Measurements from ENCODE around the gene XPC. TPM values are rescaled to one million over a fixed set of nuclear protein-coding genes. Genes with fewer than 3 reads are reported as not detected.

Gene XPC
- total and polyA plus RNA-seq, 2 of the 8 experiments (the other 6 are each of a cell fraction or from before 2014, with no cell fraction given): 8.8 to 27.3 TPM

GRCh38 chr3:14131134-14131533 is 47.3 kb downstream of the XPC start:
- WGBS, 2 experiments (ENCODE audit: extremely low coverage in 1 of 2, insufficient coverage in 1 of 2, insufficient read length in 1 of 2, insufficient replicate concordance in 2 of 2, low coverage in 1 of 2, low lambda C conversion rate in 2 of 2, missing lambda C conversion rate in 1 of 2): 88% methylated on average over 5 of the region's 5 CpGs; no CpG with 5 or more reads in 1 of the 2 experiments
- H3K4me2 ChIP-seq (ENCODE audit: insufficient read depth in 1 of 2, low read depth in 2 of 2, low read length in 2 of 2): no peak overlapping the region
- no peak for DNase-seq (ENCODE audit: low read depth in 1 of 2, low spot score in 2 of 2)
- H3K14ac ChIP-seq (ENCODE audit: insufficient read length): no peak overlapping the region
- no peak overlapping the region for H2BK20ac ChIP-seq (ENCODE audit: low read length)
- H3K9me3 ChIP-seq (ENCODE audit: insufficient read depth in 2 of 2, low read depth in 1 of 2, low read length in 1 of 2): no peaks in the 10 kb centered on the region
- peaks cover 0 to 14% of the 10 kb centered on the region in 2 experiments for H4K20me1 ChIP-seq (replicated peaks in 1 of 2; ENCODE audit: control insufficient read depth in 1 of 2, insufficient read depth in 2 of 2, low read length in 2 of 2)
- H3K23ac ChIP-seq (ENCODE audit: insufficient read length): no peak overlapping the region
- H3K4me3 ChIP-seq (ENCODE audit: extremely low read depth in 1 of 4, insufficient read depth in 2 of 4, low read depth in 3 of 4, low read length in 4 of 4): no peak overlapping the region
- H2BK12ac ChIP-seq (ENCODE audit: low read depth, low read length): no peak overlapping the region
- no peak overlapping the region for H2BK120ac ChIP-seq (replicated peaks; ENCODE audit: low read depth, low read length)
- no peak overlapping the region for H2AK5ac ChIP-seq (ENCODE audit: low read depth, low read length)
- no peak overlapping the region for H4K91ac ChIP-seq (replicated peaks; ENCODE audit: insufficient read length, low read length)
- H3K56ac ChIP-seq (replicated peaks; ENCODE audit: insufficient read length, low read depth, low read length): no peak overlapping the region
- no peak overlapping the region for H4K5ac ChIP-seq (ENCODE audit: insufficient read length, low read depth, low read length)
- H2BK15ac ChIP-seq (ENCODE audit: low read length): no peak overlapping the region
- FAIRE-seq: no peak
- peaks cover 0 to 3% (median 3%) of the 10 kb centered on the region in 4 experiments; a peak in 4 of 7 replicates for H3K4me1 ChIP-seq (replicated peaks in 1 of 4; ENCODE audit: control insufficient read depth in 3 of 4, insufficient read depth in 4 of 4, low read length in 3 of 4)
- no peak overlapping the region for H3K18ac ChIP-seq (ENCODE audit: extremely low read depth, low read length)
- H3K79me1 ChIP-seq (ENCODE audit: low read depth, low read length): peaks cover 2% of the 10 kb centered on the region
- no peaks in the 10 kb centered on the region for H3K23me2 ChIP-seq (ENCODE audit: low read depth, low read length)
- H3K27ac ChIP-seq (ENCODE audit: low read depth, low read length): no peak overlapping the region
- peaks cover 12 to 42% (median 27%) of the 10 kb centered on the region in 4 experiments for H3K36me3 ChIP-seq (ENCODE audit: control insufficient read depth in 2 of 4, insufficient read depth in 4 of 4, low read length in 3 of 4)
- POLR2A ChIA-PET (ENCODE audit: partially characterized antibody): interaction anchor here (0.6 to 2.3 kb wide), 4 partner anchors 12 to 290 kb away, joined by 3 to 7 read pairs (median 3); no protein-coding TSS in a partner anchor
- H2BK5ac ChIP-seq (ENCODE audit: low read depth, low read length): no peak overlapping the region
- no peak overlapping the region; the same call in 1 of the 2 replicates for H4K8ac ChIP-seq (ENCODE audit: extremely low read depth, insufficient read depth, low read length)
- no peak overlapping the region for H2AFZ ChIP-seq (ENCODE audit: low read length)
- peaks cover 7 to 19% of the 10 kb centered on the region in 2 experiments for H3K79me2 ChIP-seq (ENCODE audit: control insufficient read depth in 1 of 2, insufficient read depth in 2 of 2, low read length in 2 of 2)
- H3K27me3 ChIP-seq (replicated peaks in 1 of 4; ENCODE audit: control insufficient read depth in 3 of 4, extremely low read depth in 1 of 4, insufficient read depth in 3 of 4, low read length in 3 of 4): no peaks in the 10 kb centered on the region
- no peak overlapping the region for H3K4ac ChIP-seq (replicated peaks; ENCODE audit: insufficient read length, low read depth, low read length)
- CTCF ChIA-PET (ENCODE audit: partially characterized antibody): interaction anchor here (0.7 to 1.5 kb wide), 3 partner anchors 15 to 746 kb away, joined by 3 to 5 read pairs (median 4); no protein-coding TSS in a partner anchor
- H3K9ac ChIP-seq (replicated peaks in 1 of 4; ENCODE audit: extremely low read depth in 1 of 4, low read depth in 3 of 4, low read length in 3 of 4): no peak overlapping the region
- no peak for TF ChIP-seq RFX5 (IDR thresholded peaks at IDR 0.05; ENCODE audit: borderline replicate concordance, low read depth, low read length)
- TF ChIP-seq POLR2A (IDR thresholded peaks at IDR 0.05; ENCODE audit: control extremely low read depth in 1 of 2, low read depth in 2 of 2, low read length in 2 of 2): no peak

Data from H1 (cell line).